Fibroblast of skin of back (primary cell): ENCODE measurements around the gene ARHGAP25. TPM values are rescaled to one million over a fixed set of nuclear protein-coding genes. Genes with fewer than 3 reads are reported as not detected.

Experiments used
- DNase-seq: peaks from one replicate; pipeline ENCODE4 v3.0.0-alpha.2; 2013
- polyA plus RNA-seq, 2 experiments: library from polyadenylated mRNA; unstranded; fragments of 120-200 nt; gene quantifications; one replicate each; pipeline ENCODE4 v1.2.1, GENCODE V29; 2013; ENCODE audit not compliant: insufficient read length in 2 of 2

The ARHGAP25 gene, protein sequence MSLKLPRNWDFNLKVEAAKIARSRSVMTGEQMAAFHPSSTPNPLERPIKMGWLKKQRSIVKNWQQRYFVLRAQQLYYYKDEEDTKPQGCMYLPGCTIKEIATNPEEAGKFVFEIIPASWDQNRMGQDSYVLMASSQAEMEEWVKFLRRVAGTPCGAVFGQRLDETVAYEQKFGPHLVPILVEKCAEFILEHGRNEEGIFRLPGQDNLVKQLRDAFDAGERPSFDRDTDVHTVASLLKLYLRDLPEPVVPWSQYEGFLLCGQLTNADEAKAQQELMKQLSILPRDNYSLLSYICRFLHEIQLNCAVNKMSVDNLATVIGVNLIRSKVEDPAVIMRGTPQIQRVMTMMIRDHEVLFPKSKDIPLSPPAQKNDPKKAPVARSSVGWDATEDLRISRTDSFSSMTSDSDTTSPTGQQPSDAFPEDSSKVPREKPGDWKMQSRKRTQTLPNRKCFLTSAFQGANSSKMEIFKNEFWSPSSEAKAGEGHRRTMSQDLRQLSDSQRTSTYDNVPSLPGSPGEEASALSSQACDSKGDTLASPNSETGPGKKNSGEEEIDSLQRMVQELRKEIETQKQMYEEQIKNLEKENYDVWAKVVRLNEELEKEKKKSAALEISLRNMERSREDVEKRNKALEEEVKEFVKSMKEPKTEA
- polyA plus RNA-seq (2013, experiment 1 of 2; ENCODE audit: insufficient read length), result not detected
- not detected for polyA plus RNA-seq (2013, experiment 2 of 2; ENCODE audit: insufficient read length)

DNA sequence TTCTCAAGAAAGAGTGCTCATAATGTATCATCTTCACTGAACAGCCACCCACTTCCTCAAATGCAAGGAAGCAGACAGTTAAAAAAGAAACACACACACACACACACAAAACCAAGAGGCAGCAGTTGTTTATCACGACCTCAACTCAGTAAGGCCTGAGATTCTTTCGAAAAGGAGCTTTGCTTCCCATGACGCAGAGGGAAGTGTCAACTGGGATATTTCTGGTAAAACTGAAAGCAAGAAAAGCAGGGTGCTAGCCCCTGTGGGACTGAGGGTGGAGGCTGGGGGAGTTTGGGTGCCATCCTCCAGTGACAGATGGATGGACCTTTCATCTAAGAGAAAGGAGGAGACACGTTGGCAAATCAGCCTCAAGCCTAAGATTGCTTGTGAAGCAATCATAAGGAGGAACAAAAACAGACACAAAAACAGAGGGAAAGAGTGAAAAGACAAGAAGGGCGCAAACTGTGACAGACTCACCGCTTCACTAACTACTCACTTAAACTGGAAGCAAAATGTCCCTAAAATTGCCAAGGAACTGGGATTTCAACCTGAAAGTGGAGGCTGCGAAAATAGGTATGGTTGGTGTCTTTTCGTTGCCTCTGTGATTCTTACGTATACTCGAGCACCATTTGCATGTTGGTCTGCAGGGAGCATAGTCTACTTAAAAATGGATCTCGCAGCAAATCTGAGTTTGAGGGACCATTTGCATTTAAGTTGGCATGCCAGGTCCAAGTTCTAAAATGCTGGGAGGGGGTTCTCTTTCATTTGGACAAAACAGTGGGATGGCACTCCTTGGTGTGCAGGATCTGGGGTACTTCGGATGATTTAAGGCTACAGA is at the start of gene ARHGAP25:
ARHGAP25 (plus strand) TSS at position 124 of the 838 bp plus-strand sequence; CDS start at position 513, 389 bp downstream.
- DNase-seq, result no peak

DNA sequence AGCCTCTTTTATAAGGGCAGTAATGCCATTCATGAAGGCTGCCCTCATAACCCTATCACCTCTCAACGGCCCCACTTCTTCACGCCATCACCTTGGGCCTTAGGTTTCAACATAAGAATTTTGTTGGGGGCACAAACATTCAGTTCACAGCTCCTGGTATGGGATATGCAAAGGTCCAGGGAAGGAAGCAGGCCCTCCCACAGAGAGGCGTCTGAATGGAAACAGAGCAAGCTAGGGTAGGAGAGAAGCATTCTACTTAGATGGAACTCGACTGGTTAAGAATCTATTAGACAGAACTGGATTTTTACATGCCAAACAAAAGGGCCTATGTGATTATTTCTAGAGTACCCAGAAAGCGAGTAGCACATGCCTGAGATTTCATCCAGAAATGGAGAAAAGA is 48.4 kb upstream of the ARHGAP25 start:
- DNase-seq, result no peak

DNA sequence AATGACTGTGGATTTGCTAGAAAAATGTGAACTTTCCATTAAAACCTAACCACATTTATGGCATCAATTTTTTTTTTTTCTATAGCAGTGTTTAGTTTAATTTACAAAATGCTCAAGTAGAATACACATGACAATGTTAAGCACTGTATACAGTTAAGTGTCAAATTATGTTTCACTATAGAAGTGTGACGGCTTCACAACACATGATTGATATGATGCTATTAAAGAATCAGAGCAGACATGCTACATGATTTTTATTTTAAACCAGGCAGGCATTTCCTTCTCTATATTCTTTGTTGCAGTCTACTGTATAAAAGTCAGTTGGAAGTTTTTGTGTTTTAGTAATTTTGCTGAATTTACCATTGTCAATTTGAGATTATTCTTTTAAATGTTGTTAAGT is 47.6 kb upstream of the ARHGAP25 start:
- DNase-seq, result no peak

DNA sequence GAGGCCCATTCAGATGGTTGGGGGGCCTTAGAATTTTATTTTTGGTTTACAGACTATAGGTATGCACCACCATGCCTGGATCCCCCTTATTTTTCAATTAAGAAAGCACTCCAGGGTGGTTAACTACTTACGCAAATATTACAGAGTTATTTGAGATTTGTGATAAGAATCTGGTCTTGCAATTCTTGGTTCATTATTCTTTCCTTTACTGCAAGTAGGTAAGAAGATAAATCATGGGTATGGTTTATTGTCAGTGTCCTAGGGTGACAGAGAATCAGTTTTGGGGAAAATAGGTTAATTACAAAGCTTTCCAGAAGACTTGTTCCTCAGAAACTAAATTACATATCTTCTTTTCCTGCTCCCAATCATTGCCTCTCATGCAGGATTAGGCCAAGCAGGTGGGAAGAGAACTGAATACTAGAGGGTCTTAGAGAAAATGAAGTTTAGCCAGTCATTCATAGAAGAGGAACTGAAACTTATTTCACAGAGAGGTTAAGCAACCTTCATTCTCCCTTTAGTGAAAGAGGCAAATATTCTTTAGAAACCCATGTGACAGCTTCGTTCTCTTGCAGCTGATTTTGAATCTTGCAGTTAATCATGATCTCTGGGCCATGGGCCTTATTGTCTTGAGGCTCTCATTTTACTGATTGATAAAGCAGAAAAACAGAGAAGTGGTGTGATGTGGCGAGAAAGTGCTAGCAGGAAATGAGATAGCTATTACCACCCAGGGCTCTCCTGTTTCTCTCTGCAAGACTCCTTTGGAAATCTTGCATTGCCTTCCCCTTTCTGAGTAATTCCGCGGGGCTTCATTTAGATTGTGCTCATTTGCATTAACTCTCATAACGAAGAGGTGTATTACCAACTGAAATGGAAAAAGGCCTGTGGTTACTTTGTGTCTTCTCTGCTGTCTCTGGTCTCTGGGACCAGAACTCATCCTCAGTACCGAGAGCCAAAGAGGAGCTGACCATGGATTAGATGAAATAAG is 44.8 kb upstream of the ARHGAP25 start:
- DNase-seq, result no peak

DNA sequence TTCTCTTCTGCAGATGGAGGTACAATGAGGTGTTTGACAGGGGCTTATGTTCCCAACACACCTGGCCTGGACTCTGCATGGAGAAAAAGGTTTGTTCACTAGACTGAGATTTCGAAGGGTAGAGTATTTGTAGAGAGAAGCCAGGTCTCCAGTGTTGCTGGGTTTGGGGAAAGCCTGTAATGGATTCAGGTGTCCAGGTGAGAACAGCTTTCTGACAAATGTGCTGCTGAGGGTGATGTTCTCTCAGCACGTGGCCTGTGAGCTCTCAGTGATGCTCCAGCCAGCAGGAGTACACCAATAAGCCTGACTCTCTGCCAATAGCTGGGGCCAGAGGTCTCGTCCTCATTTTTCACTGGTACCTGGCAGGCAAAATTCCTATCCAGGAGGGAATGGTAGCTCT is 43.8 kb upstream of the ARHGAP25 start:
- DNase-seq, result no peak

DNA sequence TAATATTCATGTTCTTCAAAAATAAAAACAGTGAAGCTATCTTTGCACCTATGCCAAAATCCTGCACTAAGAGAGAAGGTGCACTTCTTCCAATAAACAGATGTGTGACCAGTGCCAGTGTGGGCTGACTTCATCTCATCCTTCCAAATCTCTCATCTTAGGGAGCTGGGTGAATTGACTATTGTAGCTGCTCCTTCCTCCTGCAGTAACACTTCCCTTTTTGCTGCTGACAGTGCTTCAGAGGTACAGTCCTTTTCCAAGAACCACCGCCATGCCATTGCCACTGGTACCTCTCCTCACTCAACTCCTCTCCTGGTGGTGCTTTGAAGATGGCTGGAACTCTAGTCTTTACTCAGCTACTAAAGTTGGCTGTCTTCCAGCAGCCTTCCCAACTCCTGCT is 42.1 kb upstream of the ARHGAP25 start:
- DNase-seq, result no peak

DNA sequence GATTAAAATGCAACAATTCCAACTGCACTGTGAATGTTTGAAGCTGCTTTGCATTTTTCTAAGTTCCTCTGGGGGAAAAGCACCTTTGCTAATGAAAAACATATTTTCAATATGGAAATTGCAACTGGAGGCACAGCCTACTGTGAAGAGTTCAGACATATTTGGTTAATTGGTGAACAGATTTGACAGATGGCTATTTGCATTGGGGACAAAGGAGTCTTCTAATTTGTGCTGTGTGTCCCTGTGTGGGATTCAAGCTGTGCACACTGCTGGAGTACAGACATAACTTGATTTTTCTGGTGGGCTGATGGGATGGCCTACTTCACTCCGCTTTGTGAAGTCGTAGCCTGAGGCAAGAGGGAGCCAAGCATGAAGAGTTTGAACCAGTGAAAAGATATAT is 40.7 kb upstream of the ARHGAP25 start:
- no peak for DNase-seq

DNA sequence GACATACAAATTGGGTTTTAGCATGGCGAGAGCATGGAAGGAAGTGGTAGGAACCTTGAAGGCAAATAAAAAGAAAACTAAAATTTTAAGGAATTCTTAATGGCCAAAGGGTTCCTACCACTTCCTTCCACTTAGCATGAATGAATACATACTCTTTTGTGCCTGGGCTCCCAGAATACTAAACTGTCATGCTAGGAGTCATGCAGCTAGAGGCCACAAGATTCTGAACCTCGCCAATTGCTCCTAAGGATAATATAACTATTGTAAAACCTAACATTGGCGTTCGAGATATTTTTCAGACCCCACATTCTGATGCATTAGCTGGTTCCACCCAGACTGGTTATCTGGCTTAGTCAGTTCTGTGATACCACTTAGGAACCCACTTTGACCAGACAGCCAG is 38.6 kb upstream of the ARHGAP25 start:
- no peak for DNase-seq

DNA sequence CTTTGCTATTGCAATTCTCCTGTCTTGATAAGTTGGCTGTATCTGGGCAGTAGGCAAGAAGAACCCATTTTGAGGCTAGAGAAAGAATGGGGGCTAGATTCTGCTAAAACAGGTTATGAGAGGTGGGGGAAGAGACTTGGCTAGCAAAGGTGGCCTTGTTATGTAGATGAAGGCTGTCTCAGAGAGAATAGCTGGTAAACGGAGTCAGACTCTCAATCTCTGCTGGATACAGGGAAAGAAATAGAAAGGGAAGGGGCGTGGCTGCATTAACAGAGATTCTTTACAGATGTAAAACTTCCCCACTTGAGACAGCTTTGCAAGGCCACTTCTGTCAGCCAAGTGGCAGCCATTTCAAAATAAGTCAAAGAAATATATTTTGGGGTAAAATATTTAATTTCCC is 38.1 kb upstream of the ARHGAP25 start:
- no peak for DNase-seq

DNA sequence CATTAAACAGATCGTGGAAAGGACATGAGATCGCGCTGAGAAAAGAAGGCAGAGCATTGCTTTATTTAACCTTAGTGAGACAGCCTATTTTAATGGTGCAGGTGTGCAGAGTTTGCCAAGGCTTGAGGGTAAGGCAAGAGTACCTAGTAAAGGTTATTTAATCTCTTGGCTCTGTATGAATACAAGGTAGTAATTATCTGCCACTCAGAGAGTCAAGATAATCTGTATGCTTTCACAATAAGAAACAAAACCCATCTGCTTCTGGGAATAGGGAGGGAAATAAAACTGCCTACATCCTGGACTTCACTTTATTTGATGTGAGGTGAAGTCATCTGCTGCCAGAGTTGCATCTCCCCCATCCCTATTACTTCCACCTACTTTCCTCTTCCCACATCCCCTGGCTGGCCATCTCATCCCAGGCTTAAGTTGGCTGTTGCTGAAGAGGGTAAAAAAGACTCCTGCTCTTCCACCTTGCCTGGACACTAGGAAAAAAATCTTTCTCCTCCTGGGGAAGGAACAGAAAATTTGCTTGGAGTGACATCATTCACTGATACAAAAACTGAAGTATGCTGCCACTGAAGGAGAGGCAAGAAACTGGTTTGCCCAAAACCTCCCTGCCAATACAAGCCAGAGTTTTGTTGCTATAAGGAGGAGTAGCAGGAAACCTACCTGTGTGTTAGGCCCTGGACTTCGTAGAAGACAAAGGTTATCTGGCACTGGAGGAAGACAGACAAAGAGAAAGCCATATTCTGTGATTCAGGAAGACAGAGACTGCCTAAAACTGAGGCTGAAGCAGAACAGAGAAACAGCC is 35.8 kb upstream of the ARHGAP25 start:
- DNase-seq, result no peak

DNA sequence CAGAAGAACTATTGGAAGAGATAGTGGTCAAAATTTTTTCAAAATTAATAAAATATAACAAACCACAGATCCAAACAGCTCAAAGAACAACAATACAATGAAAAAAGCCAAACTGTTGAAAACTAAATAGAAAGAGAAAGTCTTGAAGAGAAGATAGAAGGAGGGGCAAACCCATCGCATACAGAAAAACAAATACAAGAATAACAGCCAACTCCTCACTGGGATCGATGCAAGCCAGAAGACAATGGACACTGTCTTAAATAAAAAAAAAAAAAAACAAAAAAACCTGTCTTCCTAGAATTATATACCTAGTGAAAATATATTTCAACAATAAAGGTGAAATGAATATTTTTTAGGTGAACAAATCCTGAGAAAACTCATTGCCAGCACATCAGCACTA is 34.1 kb upstream of the ARHGAP25 start:
- DNase-seq, result no peak

DNA sequence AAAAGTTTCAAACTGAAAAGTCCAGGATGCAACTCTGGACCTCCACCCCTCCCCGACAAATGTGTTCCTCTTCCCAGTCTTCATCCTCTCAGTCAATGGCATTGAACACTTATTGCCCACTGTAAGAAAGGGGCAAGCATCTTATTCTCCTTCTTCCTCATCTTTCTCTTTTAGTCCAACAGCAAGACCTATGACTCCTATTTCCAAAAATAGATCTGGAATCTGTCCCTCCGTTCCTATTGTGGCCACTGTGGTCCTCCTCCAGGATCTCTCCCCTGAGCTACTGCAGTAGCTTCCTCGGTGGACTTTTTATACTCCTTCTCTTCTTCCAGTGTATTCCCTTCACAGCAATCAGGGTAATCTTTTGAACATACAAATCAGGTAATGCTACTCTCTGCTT is 28.0 kb upstream of the ARHGAP25 start:
- DNase-seq, result no peak

DNA sequence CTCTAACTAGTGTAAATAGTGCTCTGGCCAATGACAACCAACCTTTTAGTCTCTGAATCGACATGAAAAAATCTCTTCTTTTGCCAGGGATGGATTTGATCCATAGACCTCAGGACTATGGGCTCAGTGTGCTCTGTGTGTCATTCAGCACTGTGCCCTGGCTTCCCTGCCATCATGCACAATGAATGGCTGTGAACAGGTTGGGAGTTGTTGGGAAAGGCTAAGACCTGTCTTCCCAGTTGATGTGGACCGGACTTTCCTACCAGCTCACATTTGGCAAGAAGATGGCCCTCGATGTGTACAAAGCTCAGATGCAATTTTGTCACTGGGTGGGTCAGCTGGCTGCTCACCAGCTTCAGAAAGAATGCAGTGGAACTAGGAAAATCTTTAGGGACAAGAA is 26.0 kb upstream of the ARHGAP25 start:
- DNase-seq, result no peak

DNA sequence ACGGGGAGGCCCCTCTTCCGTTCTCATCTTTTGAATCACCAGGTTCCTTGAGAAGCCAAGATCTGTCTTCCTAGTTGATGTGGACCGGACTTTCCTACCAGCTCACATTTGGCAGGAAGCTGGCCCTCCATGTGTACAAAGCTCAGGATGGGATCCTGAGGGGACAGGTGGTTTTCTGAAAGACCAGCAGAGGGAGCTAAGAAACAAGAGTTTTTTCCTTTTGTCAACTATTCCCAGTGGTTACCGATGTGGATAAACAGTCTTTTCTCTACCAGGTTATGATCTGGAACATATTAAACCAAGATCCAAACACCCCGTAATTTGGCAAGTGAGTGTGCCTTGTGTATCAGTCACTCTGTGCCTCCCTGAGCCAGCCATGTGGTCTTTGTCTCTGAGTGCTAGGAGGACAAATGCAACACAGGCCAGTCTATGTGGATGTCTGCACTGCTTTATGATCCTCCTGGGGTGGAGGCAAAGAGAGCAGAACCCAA is 25.1 kb upstream of the ARHGAP25 start:
- DNase-seq, result peak; percentile 43

DNA sequence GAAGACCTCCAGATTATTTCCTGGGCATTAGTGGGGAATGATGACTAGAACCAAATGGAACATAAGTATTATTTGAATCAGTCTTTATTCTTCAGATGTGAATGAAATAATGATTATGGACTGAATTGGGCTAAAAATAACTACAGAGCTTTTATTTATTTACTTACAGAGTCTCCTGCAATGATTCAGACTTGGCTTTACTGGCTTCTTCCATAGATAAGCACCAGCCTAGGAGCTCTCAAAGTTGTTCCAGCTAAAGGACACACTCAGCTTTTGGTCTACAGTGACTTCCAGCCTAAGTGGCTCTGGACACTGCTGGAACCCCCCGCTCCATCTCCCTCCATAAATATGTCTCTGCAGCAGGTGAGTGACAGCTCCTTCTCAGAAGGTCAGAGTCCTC is 24.3 kb upstream of the ARHGAP25 start:
- no peak for DNase-seq

DNA sequence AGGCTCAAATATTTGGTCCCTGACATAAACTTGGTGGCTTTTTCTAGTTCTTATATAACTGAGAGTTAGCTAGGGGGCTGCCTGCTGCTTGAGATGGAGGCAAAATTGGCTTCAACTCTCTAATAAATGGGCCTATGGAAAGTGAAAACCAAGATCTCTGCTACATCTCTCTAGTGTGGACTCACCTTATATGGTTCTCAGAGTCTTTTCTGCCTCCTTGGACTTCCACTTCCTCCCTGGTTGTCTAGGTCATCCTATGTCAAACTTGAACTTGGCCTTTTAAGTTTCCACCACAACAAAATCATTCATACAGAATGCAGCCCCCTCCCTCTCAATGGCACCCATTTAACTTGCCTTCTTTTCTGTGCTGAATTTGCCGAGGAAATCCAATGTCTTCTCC is 23.9 kb upstream of the ARHGAP25 start:
- DNase-seq, result no peak

DNA sequence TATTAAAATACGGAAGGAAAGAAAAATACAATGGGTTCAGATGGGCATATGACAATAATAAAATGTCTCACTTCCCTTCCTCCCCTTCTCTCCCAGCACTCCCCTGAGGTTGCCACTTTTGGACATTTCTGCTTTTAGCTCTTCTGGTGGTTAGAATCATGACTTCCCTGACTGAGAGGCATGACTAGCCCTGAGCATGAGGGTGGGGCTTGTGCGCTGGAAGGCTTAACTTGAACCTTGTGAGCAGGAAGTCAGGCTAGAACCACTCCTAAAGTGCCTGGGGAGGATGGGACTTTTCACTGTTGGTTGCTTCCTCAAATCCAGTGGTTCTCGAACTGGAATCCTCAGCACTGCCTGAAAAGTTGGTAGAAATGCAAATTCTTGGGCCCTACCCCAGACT is 19.7 kb upstream of the ARHGAP25 start:
- DNase-seq, result peak; percentile 4

DNA sequence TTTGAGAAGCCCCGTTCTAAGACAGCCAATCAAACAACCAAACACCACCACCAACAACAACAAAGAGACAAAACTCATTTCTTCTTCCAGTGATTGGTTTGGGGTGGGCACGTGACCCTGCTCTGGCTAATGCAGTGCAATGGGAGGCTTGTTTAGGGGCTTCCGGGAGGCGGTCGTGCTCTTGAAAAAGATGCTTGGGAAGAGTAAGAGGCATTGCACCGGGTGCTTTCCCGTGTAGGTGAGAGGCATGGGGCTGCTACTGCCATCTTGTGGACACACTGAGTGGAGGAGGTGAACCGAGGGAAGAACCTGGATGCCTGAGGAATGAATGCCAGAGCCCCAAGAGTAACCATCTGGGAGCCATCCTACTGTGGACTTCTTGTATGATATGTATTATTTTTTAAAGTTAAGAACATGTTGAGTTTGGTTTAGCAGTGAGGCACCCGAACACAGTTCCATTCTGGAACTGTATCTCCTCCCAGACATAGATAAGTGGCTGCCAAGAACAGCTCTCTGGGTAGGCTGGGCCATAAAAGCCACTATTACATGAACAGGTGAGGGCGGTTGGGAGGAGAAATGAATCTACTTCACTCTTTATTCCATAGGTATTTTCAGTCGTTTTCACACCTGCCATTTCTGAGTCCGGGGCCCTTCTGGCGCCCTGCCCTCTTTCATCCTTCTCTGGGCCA is 19.1 kb upstream of the ARHGAP25 start:
- DNase-seq, result peak; percentile 34

DNA sequence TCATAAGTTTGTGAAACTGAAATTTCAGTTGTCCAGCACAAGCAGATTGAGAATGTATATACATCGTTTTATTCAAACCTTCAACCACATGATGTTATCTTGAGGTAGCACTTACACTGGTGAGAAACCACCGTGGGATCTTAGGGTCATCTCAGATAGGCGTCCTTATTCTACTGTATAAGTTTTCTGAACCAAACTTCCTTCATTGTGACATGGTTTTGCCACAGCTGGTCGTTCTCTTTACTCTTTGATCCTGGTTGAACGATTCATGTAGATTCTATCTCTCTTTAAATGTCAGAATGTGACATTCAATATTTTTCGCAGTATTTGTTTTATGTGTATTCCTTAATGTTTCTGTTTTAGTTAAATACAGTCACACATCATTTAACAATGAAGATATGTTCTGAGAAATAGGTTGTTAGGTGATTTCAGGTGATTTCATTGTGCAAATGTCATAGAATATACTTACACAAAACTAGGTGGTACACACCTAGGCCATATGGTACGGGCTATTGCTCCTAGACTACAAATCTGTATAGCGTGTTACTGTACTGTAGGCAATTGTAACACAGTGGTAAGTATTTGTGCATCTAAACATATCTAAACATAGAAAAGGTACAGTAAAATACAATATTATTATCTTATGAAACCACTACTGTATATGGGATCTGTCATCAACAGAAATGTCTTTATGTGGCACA is 17.9 kb upstream of the ARHGAP25 start:
- no peak for DNase-seq

DNA sequence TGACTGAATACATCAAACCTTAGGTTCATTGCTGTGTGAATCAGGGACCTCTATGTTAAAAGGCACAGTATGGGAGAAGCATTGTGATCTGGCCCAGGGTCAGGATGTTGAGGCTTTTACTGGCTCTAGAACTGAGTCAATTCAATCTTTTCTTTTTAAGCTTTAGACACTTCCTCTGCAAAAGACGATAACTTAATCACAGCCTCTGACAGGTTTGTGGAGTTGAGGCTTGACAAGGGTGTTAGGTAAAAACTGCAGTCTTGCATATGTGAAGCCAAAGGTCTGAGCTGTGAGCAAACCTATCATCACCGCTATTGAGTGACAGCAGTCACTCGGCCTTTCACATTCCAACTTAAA is 17.3 kb upstream of the ARHGAP25 start:
- no peak for DNase-seq
